ENCODE data around the gene CLECL1.

GRCh38 chr12:9757433-9758025, 24.6 kb upstream of the CLECL1 start:
- TF ChIP-seq CTCF (IDR thresholded peaks at IDR 0.05) (no peak), POLR2A (IDR thresholded peaks at IDR 0.05) (no peak)
